Liver (tissue), 3 donors: ENCODE data around the gene SEPTIN10.

Experiments
- FOXA2 ChIP-seq: IDR thresholded peaks from 2 replicates; pipeline ENCODE4 v1.6.1; 2016; ENCODE audit warnings: antibody characterized with exemption
- GABPA ChIP-seq, 2 donors: IDR thresholded peaks in 1 of 2; conservative IDR thresholded peaks in 1 of 2; 2 replicates each; pipeline ENCODE4 v1.6.1; 2016; ENCODE audit warnings: antibody characterized with exemption in 2 of 2, mild to moderate bottlenecking in 1 of 2, moderate library complexity in 1 of 2
- NR2F2 ChIP-seq: IDR thresholded peaks from 2 replicates; pipeline ENCODE4 v1.6.1; 2016; ENCODE audit warnings: antibody characterized with exemption
- RAD21 ChIP-seq, 2 donors: IDR thresholded peaks; 2 replicates each; pipeline ENCODE4 v1.6.1; 2016; ENCODE audit warnings: antibody characterized with exemption in 2 of 2, mild to moderate bottlenecking in 2 of 2
- RXRA ChIP-seq, 2 donors: IDR thresholded peaks; 2 replicates each; pipeline ENCODE4 v1.6.1; 2017 to 2018; ENCODE audit warnings: antibody characterized with exemption in 2 of 2, mild to moderate bottlenecking in 1 of 2
- SP1 ChIP-seq: IDR thresholded peaks from 2 replicates; pipeline ENCODE4 v1.6.1; 2018; ENCODE audit warnings: antibody characterized with exemption, mild to moderate bottlenecking
- TAF1 ChIP-seq: conservative IDR thresholded peaks from 2 replicates; pipeline ENCODE4 v1.6.1; 2016; ENCODE audit warnings: antibody characterized with exemption, mild to moderate bottlenecking
- YY1 ChIP-seq: IDR thresholded peaks from 2 replicates; pipeline ENCODE4 v1.6.1; 2016; ENCODE audit warnings: antibody characterized with exemption, mild to moderate bottlenecking
- TF ChIP-seq, protein P1 (sequence below): fragments of 150-350 bp; IDR thresholded peaks from 2 replicates; pipeline ENCODE4 v1.5.1; 2017; ENCODE audit warnings: improper control_type of control experiment, low read depth, low read length; ENCODE audit not compliant: missing input control
- TF ChIP-seq, protein P2 (sequence below): IDR thresholded peaks from 2 replicates; pipeline ENCODE4 v1.6.1; 2016; ENCODE audit warnings: antibody characterized with exemption
- TF ChIP-seq, protein P3 (sequence below): IDR thresholded peaks from 2 replicates; pipeline ENCODE4 v1.6.1; 2016; ENCODE audit warnings: antibody characterized with exemption, mild to moderate bottlenecking
- TF ChIP-seq, protein P4 (sequence below): IDR thresholded peaks from 2 replicates; pipeline ENCODE4 v1.6.1; 2016; ENCODE audit warnings: antibody characterized with exemption
- TF ChIP-seq, protein P5 (sequence below): IDR thresholded peaks from 2 replicates; pipeline ENCODE4 v1.6.1; 2016; ENCODE audit warnings: antibody characterized with exemption
- donor health status: healthy.
- donor health status: healthy.

DNA sequence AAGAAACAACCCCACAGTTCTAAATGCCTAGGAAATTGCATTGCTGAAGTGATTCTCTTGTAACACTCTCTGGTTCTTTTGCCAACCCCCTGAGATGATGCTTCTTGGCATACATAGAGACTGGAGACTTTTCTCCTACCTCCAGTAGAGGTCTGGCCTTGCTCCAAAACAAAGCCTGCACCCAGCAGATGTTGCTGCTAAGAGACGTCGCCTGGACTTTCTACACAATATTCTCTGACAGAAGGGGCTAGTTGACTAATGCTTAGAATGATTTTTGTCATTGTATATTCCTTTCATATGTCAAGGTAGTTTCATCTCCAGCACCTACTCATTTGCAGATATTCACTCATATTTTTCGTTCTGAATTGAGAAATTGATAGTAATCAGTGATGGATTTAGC, 25.0 kb upstream of the SEPTIN10 start:
- TF ChIP-seq, protein P1, sequence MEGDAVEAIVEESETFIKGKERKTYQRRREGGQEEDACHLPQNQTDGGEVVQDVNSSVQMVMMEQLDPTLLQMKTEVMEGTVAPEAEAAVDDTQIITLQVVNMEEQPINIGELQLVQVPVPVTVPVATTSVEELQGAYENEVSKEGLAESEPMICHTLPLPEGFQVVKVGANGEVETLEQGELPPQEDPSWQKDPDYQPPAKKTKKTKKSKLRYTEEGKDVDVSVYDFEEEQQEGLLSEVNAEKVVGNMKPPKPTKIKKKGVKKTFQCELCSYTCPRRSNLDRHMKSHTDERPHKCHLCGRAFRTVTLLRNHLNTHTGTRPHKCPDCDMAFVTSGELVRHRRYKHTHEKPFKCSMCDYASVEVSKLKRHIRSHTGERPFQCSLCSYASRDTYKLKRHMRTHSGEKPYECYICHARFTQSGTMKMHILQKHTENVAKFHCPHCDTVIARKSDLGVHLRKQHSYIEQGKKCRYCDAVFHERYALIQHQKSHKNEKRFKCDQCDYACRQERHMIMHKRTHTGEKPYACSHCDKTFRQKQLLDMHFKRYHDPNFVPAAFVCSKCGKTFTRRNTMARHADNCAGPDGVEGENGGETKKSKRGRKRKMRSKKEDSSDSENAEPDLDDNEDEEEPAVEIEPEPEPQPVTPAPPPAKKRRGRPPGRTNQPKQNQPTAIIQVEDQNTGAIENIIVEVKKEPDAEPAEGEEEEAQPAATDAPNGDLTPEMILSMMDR, result no peak
- TF ChIP-seq YY1, result no peak
- TF ChIP-seq GABPA (IDR thresholded peaks at IDR 0.05 in 1 of 2, conservative IDR thresholded peaks at IDR 0.05 in 1 of 2), result no peak
- TF ChIP-seq, protein P2, sequence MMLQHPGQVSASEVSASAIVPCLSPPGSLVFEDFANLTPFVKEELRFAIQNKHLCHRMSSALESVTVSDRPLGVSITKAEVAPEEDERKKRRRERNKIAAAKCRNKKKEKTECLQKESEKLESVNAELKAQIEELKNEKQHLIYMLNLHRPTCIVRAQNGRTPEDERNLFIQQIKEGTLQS, result no peak
- TF ChIP-seq NR2F2, result no peak
- TF ChIP-seq, protein P3, sequence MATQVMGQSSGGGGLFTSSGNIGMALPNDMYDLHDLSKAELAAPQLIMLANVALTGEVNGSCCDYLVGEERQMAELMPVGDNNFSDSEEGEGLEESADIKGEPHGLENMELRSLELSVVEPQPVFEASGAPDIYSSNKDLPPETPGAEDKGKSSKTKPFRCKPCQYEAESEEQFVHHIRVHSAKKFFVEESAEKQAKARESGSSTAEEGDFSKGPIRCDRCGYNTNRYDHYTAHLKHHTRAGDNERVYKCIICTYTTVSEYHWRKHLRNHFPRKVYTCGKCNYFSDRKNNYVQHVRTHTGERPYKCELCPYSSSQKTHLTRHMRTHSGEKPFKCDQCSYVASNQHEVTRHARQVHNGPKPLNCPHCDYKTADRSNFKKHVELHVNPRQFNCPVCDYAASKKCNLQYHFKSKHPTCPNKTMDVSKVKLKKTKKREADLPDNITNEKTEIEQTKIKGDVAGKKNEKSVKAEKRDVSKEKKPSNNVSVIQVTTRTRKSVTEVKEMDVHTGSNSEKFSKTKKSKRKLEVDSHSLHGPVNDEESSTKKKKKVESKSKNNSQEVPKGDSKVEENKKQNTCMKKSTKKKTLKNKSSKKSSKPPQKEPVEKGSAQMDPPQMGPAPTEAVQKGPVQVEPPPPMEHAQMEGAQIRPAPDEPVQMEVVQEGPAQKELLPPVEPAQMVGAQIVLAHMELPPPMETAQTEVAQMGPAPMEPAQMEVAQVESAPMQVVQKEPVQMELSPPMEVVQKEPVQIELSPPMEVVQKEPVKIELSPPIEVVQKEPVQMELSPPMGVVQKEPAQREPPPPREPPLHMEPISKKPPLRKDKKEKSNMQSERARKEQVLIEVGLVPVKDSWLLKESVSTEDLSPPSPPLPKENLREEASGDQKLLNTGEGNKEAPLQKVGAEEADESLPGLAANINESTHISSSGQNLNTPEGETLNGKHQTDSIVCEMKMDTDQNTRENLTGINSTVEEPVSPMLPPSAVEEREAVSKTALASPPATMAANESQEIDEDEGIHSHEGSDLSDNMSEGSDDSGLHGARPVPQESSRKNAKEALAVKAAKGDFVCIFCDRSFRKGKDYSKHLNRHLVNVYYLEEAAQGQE, result no peak
- TF ChIP-seq, protein P4, sequence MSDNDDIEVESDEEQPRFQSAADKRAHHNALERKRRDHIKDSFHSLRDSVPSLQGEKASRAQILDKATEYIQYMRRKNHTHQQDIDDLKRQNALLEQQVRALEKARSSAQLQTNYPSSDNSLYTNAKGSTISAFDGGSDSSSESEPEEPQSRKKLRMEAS, result no peak
- TF ChIP-seq, protein P5, sequence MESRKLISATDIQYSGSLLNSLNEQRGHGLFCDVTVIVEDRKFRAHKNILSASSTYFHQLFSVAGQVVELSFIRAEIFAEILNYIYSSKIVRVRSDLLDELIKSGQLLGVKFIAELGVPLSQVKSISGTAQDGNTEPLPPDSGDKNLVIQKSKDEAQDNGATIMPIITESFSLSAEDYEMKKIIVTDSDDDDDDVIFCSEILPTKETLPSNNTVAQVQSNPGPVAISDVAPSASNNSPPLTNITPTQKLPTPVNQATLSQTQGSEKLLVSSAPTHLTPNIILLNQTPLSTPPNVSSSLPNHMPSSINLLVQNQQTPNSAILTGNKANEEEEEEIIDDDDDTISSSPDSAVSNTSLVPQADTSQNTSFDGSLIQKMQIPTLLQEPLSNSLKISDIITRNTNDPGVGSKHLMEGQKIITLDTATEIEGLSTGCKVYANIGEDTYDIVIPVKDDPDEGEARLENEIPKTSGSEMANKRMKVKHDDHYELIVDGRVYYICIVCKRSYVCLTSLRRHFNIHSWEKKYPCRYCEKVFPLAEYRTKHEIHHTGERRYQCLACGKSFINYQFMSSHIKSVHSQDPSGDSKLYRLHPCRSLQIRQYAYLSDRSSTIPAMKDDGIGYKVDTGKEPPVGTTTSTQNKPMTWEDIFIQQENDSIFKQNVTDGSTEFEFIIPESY, result no peak
- TF ChIP-seq FOXA2, result no peak
- no peak for TF ChIP-seq RAD21 (IDR thresholded peaks at IDR 0.05)
- TF ChIP-seq RXRA (IDR thresholded peaks at IDR 0.05), result no peak
- TF ChIP-seq SP1, result no peak
- TF ChIP-seq TAF1, result no peak
